ENCODE results near the gene LYPD3. TPM values are rescaled to one million over a fixed set of nuclear protein-coding genes. Genes with fewer than 3 reads are reported as not detected.

The LYPD3 gene
- total RNA-seq, 1 experiment from 2014 or later = 0.05 TPM

GRCh38 chr19:43486412-43486811 lies 21.0 kb upstream of the LYPD3 start:
- DNase-seq (ENCODE audit: low spot score) = no peak

- no peak for DNase-seq (ENCODE audit: low spot score)
These were observed 20.5 kb upstream of the LYPD3 start for GRCh38 chr19:43485951-43486350.

GRCh38 chr19:43483281-43483680 lies 17.9 kb upstream of the LYPD3 start:
- DNase-seq (ENCODE audit: low spot score) = no peak

GRCh38 chr19:43482193-43482592 lies 16.8 kb upstream of the LYPD3 start:
- no peak for DNase-seq (ENCODE audit: low spot score)

- no peak for DNase-seq (ENCODE audit: low spot score)
These were observed 16.3 kb upstream of the LYPD3 start for GRCh38 chr19:43481701-43482100.

GRCh38 chr19:43480574-43480973 lies 15.2 kb upstream of the LYPD3 start:
- DNase-seq (ENCODE audit: low spot score) = no peak

DNA sequence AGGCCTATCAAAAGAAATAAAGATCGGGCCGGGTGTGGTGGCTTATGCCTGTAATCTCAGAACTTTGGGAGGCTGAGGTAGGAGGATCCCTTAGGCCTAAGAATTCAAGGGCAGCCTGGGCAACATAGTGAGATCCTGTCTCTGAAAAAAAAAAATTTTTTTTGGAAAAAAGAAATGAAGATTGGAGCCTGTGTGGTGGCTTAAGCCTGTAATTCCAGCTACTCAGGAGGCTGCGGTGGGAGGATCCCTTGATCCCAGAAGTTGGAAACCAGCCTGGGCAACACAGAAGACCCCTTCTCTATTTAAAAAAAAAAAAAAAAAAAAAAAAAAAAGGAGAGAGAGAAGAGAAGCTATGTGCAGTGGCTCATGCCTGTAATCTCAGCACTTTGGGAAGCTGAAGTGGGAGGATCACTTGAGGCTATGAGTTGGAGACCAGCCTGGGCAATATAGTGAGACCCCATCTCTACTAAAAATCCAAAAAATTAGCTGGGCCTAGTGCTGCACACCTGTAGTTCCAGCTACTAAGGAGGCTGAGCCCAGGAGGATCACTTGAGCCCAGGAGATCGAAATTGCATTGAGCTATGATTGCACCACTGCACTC lies 14.7 kb upstream of the LYPD3 start:
- no peak for DNase-seq (ENCODE audit: low spot score)

- DNase-seq (ENCODE audit: low spot score) = no peak
These were observed 13.8 kb upstream of the LYPD3 start for GRCh38 chr19:43479226-43479625.

- DNase-seq (ENCODE audit: low spot score) = no peak
These were observed 12.9 kb upstream of the LYPD3 start for GRCh38 chr19:43478323-43478722.

GRCh38 chr19:43476606-43477005 lies 11.2 kb upstream of the LYPD3 start:
- DNase-seq (ENCODE audit: low spot score) = no peak

- DNase-seq (ENCODE audit: low spot score) = peak; percentile 98
These were observed 9.7 kb upstream of the LYPD3 start for GRCh38 chr19:43474986-43475705.

DNA sequence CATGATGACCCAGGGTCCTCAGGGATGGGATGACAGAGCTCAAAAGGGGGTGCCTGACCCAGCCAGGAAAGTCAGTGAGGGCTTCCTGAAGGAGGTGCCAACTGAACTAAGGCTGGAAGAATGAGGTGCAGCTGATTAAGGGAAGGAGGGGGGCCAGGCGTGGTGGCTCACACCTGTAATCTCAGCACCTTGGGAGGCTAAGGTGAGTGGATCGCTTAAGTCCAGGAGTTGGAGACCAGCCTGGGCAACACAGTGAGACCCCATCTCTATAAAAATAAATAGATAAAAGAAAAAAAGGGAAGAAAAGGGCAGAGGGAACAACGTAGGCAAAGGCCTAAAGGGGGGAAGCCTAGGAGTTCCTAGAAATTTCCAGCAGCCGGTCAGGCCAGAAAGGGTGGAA lies 9.1 kb upstream of the LYPD3 start:
- DNase-seq (ENCODE audit: low spot score) = no peak

- peak; percentile 19 for DNase-seq (ENCODE audit: low spot score)
These were observed 5.7 kb upstream of the LYPD3 start for GRCh38 chr19:43471091-43471490.

GRCh38 chr19:43470288-43470687 lies 4.9 kb upstream of the LYPD3 start:
- DNase-seq (ENCODE audit: low spot score) = no peak

DNA sequence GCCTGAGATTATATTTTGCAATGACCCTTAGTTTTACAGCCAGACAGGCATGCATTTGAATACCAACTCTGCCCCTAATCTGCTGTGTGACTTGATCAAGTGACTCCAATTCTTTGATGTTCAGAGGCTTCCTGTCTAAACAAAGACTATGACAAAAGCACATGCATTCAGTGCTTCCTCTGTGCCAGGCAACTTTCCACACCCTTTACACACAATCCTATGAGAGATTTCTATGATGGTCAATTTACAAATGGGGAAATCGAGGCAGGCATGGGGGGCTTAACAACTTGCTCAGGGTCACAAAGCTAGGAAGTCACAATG lies 3.7 kb upstream of the LYPD3 start:
- DNase-seq (ENCODE audit: low spot score) = no peak

DNA sequence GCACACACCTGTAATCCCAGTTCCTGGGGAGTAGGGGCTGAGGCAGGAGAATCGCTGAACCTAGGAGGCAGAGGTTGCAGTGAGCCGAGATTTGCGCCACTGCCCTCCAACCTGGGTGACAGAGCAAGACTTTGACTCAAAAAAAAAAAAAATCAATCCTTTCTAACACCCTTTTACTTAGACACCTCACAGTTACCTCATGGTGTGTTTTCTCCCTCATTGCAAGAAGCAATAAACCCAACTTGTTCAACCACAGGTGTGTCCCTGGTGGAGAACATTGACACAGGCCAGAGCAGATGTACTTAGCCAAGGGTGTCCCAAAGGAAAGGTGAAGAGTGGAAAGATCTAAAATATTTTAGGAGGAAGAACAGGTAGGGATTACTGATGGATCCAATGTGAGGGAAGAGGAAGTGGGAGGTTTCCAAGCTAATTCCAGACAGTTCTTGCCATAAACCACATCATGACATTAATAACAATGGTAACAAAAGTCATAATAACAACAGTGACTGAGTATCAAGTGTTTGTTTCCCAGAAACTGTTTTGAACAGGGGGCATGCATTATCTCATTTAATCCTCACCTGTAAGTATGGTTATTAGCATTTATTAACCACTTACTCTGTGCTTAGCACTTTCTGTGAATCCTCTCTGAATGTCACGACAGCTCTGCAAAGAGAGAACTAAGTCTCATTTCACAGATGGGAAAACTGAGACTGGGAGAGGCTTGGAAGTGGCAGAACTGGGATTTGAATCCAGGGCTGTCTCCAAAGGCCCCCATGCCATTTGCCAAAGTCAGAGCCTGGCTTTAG lies 3.1 kb upstream of the LYPD3 start:
- peak; percentile 18 for DNase-seq (ENCODE audit: low spot score)

GRCh38 chr19:43467730-43468129 lies 2.3 kb upstream of the LYPD3 start:
- DNase-seq (ENCODE audit: low spot score) = peak; percentile 44

- DNase-seq (ENCODE audit: low spot score) = no peak
These were observed 1.9 kb upstream of the LYPD3 start for GRCh38 chr19:43467276-43467675.

DNA sequence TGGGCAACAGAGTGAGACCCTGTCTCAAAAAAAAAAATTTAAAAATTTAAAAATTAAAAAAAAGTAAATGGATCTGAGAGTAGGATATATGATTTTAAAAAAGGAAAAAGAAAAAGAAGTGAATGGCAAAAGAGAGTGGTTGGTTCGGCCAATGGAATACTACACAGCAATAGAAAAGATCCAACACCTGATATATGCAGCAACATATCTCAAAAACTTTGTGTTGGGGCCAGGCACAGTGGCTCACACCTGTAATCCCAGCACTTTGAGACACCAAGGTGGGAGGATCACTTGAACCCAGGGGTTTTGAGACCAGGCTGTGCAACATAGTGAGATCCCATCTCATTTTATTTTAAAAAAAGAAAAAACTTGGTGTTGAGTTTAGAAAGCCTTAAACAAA lies 1.4 kb upstream of the LYPD3 start:
- DNase-seq (ENCODE audit: low spot score) = no peak

DNA sequence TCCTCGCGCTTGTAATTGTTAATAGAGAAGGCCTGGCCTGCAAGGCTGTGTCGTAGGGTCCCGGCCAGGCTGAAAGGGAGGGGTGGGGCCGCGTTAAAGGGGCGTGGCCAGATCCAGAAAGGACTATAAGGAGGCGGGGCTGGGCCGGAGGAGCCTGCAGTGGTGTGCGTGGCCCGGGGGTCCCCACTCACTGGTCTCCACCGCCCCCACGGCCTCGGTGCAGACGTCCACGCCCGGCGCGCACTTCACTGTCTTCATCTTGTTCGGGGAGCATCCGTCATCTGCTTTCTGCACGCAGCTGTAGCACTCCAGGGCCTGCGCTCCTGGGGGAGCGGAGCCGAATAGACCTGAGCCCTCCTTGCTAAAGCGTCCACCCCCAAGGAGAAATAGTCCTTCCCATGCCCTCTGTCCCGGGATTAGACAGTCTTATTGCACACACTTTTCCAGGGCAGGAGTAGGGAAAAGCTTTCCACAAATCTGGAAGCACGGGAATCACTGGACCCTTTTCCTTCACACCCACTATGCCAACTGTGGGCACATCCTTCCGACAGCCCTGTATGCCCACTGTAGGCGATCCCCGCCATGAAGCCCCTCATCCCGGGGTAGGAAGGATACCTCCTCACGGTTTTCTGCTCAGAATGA lies 1.2 kb downstream of the LYPD3 start:
- DNase-seq (ENCODE audit: low spot score) = no peak

DNA sequence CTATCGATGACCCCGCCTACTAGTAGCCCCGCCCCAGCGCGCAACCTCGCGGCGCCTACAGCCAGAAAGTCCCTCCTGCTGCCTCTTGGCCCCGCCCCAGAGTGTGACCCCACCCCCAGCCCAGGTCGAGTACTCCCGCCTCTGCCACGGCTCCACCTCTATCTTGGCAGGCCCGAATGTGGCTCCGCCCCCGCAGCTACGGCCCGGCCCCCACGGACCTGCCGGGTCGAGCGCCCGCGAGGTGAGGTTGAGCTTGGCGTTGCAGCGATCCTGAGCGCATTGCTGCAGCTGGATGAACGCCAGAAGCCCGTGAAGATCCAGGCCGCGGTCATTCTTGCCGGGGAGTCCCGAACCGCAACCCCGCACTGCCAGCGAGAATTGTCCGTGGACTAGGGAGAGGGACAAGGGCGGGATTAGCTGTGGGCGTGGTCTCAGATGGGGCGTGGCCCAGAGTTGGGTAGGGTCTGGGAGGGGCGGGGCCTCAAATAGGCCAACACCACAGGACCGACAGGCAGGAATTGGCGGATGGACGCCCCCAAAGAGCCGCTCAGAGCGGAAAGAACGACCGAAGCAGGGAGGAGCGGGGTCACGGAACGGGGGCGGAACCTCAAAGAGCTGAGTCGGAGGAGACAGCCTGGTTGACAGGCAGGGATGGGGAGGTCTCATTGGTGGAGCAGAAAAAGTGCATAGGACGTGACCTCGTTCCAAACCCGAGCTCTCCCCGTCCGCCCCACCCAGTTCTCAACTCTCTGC lies 1.9 kb downstream of the LYPD3 start:
- DNase-seq (ENCODE audit: low spot score) = peak; percentile 99
